Thyroid gland (tissue), 4 donors: Measurements from ENCODE around the gene ZNF654.

ENCODE experiments used
- CTCF ChIP-seq, 6 experiments: fragments of 200-600 bp in 3 of 6; fragments of 450-650 bp in 3 of 6; sonication (generic) in 3 of 6; IDR thresholded peaks; one replicate each; pipeline ENCODE4 v1.5.1; 2016 to 2019; ENCODE audit warnings: antibody characterized with exemption in 6 of 6, mild to moderate bottlenecking in 2 of 6, inconsistent platforms in 1 of 6, moderate library complexity in 1 of 6
- POLR2A ChIP-seq, 2 donors: fragments of 450-650 bp; IDR thresholded peaks; one replicate each; pipeline ENCODE4 v1.6.1; 2017; ENCODE audit warnings: antibody characterized with exemption in 2 of 2, mild to moderate bottlenecking in 2 of 2, moderate library complexity in 1 of 2

- TF ChIP-seq CTCF (IDR thresholded peaks at IDR 0.05) = no peak
- no peak for TF ChIP-seq POLR2A (IDR thresholded peaks at IDR 0.05)
These were observed 812 bp upstream of the ZNF654 start for GRCh38 chr3:88058306-88058580.
